Cardiac fibroblast (primary cell): ENCODE data around the gene RBM33.

Experiments used
- DNase-seq, 2 donors: peaks; one replicate each; pipeline versions ENCODE4 v3.0.0 to v3.0.0-alpha.2; 2010; ENCODE audit warnings: low read depth in 2 of 2
- H3K4me3 ChIP-seq, 2 donors: replicated peaks in 1 of 2; 1 replicate in 1 of 2; 2 replicates in 1 of 2; pipeline ENCODE4 v1.5.1; 2011; ENCODE audit warnings: low read depth in 2 of 2, low read length in 2 of 2, mild to moderate bottlenecking in 2 of 2, moderate library complexity in 1 of 2
- CTCF ChIP-seq: IDR thresholded peaks from one replicate; pipeline ENCODE4 v1.5.1; 2011; ENCODE audit warnings: low read depth, mild to moderate bottlenecking, low read length, inconsistent platforms

Gene RBM33

GRCh38 chr7:155799514-155799913 is 155.1 kb downstream of the RBM33 start:
- H3K4me3 ChIP-seq = no peak overlapping the region
- DNase-seq = peak in 1 of 2 donors; percentile 84
- no peak for TF ChIP-seq CTCF

- no peak for TF ChIP-seq CTCF
- H3K4me3 ChIP-seq = no peak overlapping the region
- no peak for DNase-seq
These were observed 155.8 kb downstream of the RBM33 start for GRCh38 chr7:155800301-155800700.

- no peak overlapping the region for H3K4me3 ChIP-seq
- no peak for TF ChIP-seq CTCF
- no peak for DNase-seq
These were observed 156.3 kb downstream of the RBM33 start for GRCh38 chr7:155800741-155801267.

GRCh38 chr7:155802291-155802690 is 157.8 kb downstream of the RBM33 start:
- no peak for DNase-seq
- H3K4me3 ChIP-seq = no peak overlapping the region
- no peak for TF ChIP-seq CTCF

GRCh38 chr7:155802906-155803417 is 158.5 kb downstream of the RBM33 start:
- TF ChIP-seq CTCF = no peak
- DNase-seq = no peak
- no peak overlapping the region for H3K4me3 ChIP-seq

GRCh38 chr7:155803418-155804376 is 159.2 kb downstream of the RBM33 start:
- TF ChIP-seq CTCF = no peak
- H3K4me3 ChIP-seq = peak overlapping the region; percentile 33 to 41
- DNase-seq = no peak
